GM19467 (cell line): ENCODE results near the gene MAPKAPK2.
"Not testable (repeated sequence)": the region's sequence is repeated elsewhere in the genome, so short reads cannot be mapped to it uniquely, and the experiment has no call there.

Source experiments
- ATAC-seq: cut with Tn5 transposase; IDR thresholded peaks from one replicate; pipeline ENCODE4 v1.9.1; 2021; ENCODE audit warnings: mild to moderate bottlenecking, moderate library complexity; ENCODE audit not compliant: unreplicated experiment

The MAPKAPK2 gene

DNA sequence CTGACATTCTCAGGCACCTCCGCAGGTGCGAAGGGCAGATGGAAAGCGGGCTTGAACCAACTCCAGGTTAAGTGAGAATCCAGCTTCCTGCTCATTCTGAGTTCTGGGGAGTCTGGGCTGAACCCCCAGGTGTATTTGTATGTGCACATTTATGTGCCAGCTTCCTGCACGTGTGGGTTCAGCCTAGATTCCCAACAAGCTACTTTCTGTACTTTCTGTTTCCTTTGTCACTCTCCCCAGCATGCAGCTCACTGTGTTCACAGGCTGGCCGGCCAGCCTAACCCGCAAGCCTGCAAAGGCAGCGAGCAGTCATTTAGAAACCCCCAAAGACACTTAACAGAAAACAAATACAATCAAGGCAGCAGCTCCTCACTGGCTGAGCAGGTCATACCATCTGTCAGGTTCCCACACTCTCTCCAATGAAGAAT, 84.6 kb downstream of the MAPKAPK2 start:
- ATAC-seq: peak; percentile 65

DNA sequence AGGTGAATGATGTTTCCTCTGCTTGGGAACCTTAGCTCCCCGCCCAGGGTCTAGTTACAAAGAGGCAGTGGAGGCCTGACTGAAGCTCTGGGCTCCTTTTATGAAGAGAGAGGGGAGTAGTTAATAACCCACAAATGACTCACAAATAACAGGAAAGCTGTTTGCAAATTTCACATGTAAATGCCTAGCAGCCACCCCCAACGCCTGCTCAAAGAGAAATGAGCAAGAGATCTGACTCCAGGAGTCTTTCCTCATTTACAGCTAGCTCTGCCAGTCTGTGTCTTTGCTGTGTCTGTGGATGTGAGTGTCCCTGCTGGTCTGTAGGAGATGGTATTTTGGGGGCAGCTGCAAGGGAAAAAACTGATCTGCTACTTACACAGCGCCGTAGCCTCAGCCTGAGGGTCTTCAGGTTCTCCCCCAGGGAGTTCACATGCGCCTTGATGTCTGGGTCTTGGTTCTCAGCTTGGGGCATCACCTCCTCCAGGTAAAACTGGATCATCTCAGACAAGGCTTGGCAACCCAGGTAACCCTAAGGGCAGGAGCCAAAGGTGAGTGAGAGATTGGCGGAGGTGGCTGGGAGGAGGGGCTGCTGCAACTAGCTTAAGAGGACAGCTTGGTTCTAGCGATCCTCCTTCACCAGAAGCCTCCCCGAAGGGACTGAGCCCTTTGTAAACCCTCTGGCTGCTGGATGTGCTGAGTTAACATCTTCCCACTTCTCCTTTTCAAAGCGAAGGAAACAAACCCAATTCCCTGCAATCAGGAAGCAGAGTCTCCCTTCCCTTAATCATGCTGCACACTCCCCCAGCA, 86.0 kb downstream of the MAPKAPK2 start, which contains the start of gene IL19:
Gene IL19, plus strand, starts transcription at position 243 of the 807 bp plus-strand sequence. CDS start 65,890 bp downstream, outside the sequence.
- ATAC-seq: no peak

DNA sequence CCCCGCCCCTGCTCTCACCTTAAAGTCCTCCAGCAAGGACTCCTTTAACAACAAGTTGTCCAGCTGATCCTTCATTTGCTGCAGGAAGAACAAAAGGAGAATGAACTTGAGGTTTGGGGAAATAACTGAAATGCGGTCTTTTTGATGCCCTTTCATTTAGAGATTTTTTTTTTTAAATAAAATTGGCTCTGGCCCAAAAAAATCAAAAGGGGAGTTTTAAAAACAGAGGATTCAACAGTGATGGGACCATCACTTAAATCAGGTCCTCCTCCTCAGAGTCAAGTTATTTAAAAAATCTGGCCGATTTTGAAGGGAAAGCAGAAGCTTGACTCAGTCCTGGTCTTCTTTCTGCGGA, 86.6 kb downstream of the MAPKAPK2 start:
- no peak for ATAC-seq

DNA sequence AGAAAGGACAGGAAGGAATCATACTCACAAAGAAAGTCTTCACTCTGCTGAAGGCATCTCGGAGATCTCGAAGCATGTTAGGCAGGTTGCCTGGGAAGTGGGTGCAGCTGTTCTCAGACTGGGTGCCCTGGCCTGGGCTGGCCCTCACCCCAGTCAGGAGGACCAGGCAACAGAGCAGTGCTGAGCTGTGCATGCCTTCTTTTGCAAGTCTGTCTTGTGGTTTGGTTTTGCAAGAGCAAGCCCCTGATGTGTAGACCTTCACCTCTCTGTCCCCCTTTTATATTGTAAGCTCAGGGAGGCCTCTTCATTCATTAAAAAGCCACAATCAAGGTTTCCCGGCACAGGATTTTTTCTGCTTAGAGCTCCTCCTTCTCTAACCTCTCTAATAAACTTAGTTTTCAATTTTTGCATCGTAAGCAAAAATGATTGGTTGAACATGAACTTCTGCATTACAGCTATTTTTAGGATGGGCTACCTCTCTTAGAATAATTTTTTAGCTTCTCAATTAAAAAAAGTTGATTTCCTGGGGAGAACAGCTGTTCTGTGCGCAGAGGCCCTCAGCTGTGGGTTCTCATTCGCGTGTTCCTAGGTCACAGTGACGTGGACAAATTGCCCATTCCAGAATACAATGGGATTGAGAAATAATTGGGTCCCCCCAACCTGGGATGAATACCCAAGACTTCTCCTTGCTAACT, 87.7 kb downstream of the MAPKAPK2 start, which contains the start of gene IL10:
Gene IL10, minus strand, starts transcription at position 252 of the 695 bp plus-strand sequence. Its CDS starts 59 bp downstream, at position 193.
- ATAC-seq: no peak

DNA sequence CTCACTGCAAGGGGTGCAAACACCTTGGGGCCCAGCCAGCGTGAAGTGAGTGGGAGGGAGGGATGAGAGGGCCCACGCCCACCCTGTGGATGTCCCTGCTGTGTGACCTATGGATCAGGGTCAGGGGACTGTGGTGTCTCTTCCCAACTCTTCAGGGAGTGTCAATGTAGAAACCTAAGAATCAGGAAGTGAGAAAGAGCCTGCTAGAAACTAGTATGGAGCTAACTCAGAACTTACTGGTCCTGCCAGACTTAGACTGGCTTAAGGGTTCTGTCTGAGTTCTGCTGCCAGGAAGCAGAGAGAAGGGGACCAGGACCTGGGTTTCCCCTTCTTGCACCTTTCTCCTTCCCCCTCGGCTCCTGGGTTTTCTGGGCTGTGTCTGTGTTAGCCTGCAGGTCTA, 89.4 kb downstream of the MAPKAPK2 start:
- ATAC-seq: no peak

DNA sequence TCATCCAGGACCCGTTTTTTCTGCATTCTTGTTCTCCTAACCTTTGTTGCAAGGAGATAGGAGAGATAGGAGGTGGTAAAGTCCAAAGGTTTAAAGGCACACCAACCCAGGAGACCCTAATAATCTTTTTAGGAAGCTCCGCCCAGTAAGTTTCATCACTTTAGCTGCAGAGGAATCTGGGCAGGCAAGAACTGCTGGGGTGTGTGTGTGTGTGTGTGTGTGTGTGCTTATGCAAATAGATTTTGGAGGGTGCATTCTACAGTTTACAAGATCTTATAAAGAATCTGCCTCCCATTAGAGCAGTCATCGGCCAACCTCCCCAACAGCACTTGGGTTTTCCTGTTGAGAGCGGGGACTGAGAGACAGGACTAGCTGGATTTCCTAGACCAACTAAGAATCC, 91.5 kb downstream of the MAPKAPK2 start:
- ATAC-seq: no peak

DNA sequence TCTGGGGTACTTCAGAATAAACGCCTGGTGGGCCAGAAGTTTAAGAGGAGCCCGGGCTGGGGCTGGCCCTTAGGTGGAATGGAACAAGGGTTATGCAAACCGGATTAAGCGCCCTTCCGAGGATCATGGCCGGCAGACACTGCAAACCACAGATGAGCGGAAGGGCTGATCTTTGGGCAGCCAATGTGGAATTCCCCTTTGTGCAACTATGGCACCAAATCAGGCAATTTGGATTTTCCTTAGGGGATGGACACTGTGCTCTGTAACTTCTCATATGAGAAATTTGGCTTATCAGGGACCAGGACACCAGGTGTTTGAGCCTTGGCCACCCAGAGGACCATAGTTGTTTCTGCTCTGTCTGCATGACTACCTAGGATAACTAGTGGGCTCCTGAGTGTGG, 93.3 kb downstream of the MAPKAPK2 start:
- ATAC-seq: no peak

DNA sequence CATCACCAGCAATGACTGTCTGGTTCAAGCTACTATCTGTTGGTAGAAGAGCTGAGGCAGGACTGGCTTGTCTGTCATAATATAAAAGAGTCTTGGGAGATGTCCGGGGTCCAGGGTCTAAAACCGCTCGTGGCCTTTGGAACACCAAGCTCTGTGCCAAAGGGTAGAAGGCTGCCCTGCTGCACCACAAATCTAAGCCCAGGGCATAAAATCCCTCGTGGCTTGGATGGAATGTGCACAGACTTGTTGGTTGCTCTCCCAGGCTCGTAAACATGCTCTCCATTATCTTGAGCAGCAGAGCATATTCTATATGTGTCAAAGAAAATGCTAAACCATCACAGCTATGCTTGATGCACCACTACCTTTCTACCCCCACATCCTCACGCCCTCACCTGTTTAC, 94.2 kb downstream of the MAPKAPK2 start:
- ATAC-seq: not testable (repeated sequence)

DNA sequence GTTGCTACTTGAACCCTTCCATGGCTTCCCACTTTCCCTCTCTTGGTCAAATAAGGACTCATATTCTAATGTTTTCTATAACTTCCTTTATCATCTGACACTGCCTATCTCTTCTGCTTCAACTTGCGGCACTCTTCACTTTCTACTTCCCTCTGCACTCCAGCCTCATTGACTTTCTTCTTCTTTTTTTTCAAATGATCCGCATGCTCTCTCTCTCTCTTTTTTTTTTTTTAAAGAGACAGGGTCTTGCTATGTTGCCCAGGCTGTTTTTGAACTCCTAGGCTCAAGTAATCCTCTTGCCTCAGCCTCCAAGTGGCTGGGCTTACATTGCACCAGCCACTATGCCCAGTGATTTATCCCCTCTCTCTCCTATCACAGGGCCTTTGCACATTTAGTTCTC, 94.9 kb downstream of the MAPKAPK2 start:
- no peak for ATAC-seq

DNA sequence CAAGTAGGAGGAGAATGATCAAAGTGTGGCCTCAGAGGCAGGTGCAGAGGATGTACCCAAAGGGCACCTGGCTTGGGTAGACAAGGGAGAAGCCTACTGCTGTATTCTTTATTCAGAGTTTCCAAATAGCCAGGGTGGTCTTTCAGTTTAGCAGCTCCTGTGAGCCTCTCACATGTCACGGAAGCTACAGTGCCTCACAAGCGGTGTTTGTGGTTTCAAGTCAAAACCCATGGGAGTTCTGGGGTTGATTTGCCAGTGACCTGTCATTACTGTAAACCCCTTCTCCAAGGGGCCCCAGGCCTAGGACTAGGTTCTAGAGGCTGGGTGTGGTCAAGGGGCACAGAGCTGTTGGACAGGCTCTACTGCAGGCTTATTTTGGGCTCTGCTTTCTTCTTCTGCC, 97.7 kb downstream of the MAPKAPK2 start:
- peak; percentile 61 for ATAC-seq

DNA sequence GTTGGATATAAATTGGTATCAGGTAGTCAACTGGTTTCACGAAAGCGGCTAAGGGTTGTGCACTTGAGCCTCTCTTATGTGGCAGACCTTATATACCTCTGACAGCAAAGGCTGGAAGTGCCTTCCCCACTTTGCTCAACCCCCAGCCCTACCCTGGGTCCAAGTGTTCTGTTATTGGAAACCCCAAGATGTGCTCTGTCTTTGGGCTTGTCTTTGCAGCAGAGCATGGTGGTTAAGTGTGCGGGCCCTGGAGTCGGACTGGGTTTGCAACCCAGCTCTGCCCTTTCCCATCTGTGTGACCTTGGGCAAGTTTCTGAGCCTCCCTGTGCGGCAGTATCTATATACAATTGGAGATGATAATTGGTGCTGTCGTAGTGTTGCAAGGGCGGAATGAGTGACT, 98.8 kb downstream of the MAPKAPK2 start:
- no peak for ATAC-seq
